CD14-positive monocyte (primary cell): ENCODE results near the gene HSP90B1. TPM values are rescaled to one million over a fixed set of nuclear protein-coding genes. Genes with fewer than 3 reads are reported as not detected.
A peak's percentile ranks its signal among the peaks of the same experiment; 100 is the strongest.

Source experiments
- DNase-seq, 3 donors: peaks; one replicate each; pipeline ENCODE4 v3.0.0-alpha.2; 2011 to 2022
- H2AFZ ChIP-seq: 2 replicates; pipeline ENCODE4 v1.6.0; 2012; ENCODE audit warnings: mild to moderate bottlenecking, low read depth, low read length, inconsistent platforms; ENCODE audit not compliant: insufficient read depth, poor library complexity, severe bottlenecking
- H3K27ac ChIP-seq, 2 donors: 1 replicate in 1 of 2; 2 replicates in 1 of 2; pipeline ENCODE4 v1.5.1; 2012 to 2013; ENCODE audit warnings: low read length in 2 of 2, control low read depth in 1 of 2, inconsistent platforms in 1 of 2, low read depth in 1 of 2, mild to moderate bottlenecking in 1 of 2
- H3K27me3 ChIP-seq, 2 donors: one replicate each; pipeline versions ENCODE4 v1.6.0 to v1.6.1; 2011 to 2013; ENCODE audit warnings: low read length in 2 of 2; ENCODE audit not compliant: control insufficient read depth in 2 of 2, insufficient read depth in 2 of 2
- H3K36me3 ChIP-seq, 2 donors: replicated peaks in 1 of 2; 1 replicate in 1 of 2; 2 replicates in 1 of 2; pipeline versions ENCODE4 v1.5.1 to v1.6.1; 2012 to 2013; ENCODE audit warnings: low read length in 2 of 2, control low read depth in 1 of 2, inconsistent platforms in 1 of 2, mild to moderate bottlenecking in 1 of 2; ENCODE audit not compliant: insufficient read depth in 2 of 2, control insufficient read depth in 1 of 2
- H3K4me1 ChIP-seq, 2 donors: 1 replicate in 1 of 2; 2 replicates in 1 of 2; pipeline versions ENCODE4 v1.5.1 to v1.6.1; 2012 to 2013; ENCODE audit warnings: low read length in 2 of 2, control low read depth in 1 of 2, inconsistent platforms in 1 of 2, mild to moderate bottlenecking in 1 of 2, moderate library complexity in 1 of 2; ENCODE audit not compliant: insufficient read depth in 2 of 2, control insufficient read depth in 1 of 2
- H3K4me2 ChIP-seq: replicated peaks from 2 replicates; pipeline ENCODE3; 2012; ENCODE audit warnings: low read length, moderate library complexity, mild to moderate bottlenecking; ENCODE audit not compliant: poor library complexity, severe bottlenecking; ENCODE audit errors: extremely low read depth
- H3K4me3 ChIP-seq, 3 experiments: fragments of 200-600 bp in 1 of 3; sonication (generic) in 1 of 3; replicated peaks in 1 of 3; 1 replicate in 2 of 3; 2 replicates in 1 of 3; pipeline ENCODE4 v1.5.1; 2011 to 2013; ENCODE audit warnings: low read length in 3 of 3, mild to moderate bottlenecking in 3 of 3, control low read depth in 2 of 3, low read depth in 2 of 3, inconsistent platforms in 1 of 3, moderate library complexity in 1 of 3
- H3K79me2 ChIP-seq: 2 replicates; pipeline ENCODE4 v1.6.0; 2012; ENCODE audit warnings: mild to moderate bottlenecking, control low read depth, inconsistent platforms, low read length, moderate library complexity; ENCODE audit not compliant: insufficient read depth
- H3K9ac ChIP-seq: 2 replicates; pipeline ENCODE4 v1.6.0; 2017; ENCODE audit warnings: low read length, mild to moderate bottlenecking; ENCODE audit not compliant: insufficient read depth, poor library complexity, severe bottlenecking
- H3K9me3 ChIP-seq, 2 donors: replicated peaks in 1 of 2; 1 replicate in 1 of 2; 2 replicates in 1 of 2; pipeline versions ENCODE4 v1.5.1 to v1.6.1; 2012 to 2013; ENCODE audit warnings: low read length in 2 of 2, control low read depth in 1 of 2; ENCODE audit not compliant: control insufficient read depth in 1 of 2, insufficient read depth in 1 of 2
- H4K20me1 ChIP-seq: 2 replicates; pipeline ENCODE4 v1.6.0; 2012; ENCODE audit warnings: mild to moderate bottlenecking, low read length, control low read depth, moderate library complexity; ENCODE audit not compliant: insufficient read depth
- H3K27ac Mint-ChIP-seq, 7 donors: one replicate each; pipeline ENCODE4 v1.8.0; 2020; ENCODE audit warnings: mild to moderate bottlenecking in 7 of 7, mixed read lengths in 7 of 7, moderate library complexity in 6 of 7, inconsistent platforms in 2 of 7
- H3K27me3 Mint-ChIP-seq, 3 donors: one replicate each; pipeline ENCODE4 v1.8.0; 2021 to 2022; ENCODE audit warnings: low read depth in 3 of 3, mild to moderate bottlenecking in 3 of 3, mixed read lengths in 3 of 3, moderate library complexity in 3 of 3, inconsistent platforms in 1 of 3
- H3K36me3 Mint-ChIP-seq, 2 donors: one replicate each; pipeline ENCODE4 v1.8.0; 2020; ENCODE audit warnings: mixed read lengths in 2 of 2, inconsistent platforms in 1 of 2, mild to moderate bottlenecking in 1 of 2
- H3K4me1 Mint-ChIP-seq: one replicate; pipeline ENCODE4 v1.8.0; 2020; ENCODE audit warnings: mild to moderate bottlenecking, mixed read lengths
- H3K4me3 Mint-ChIP-seq, 2 donors: one replicate each; pipeline ENCODE4 v1.8.0; 2020; ENCODE audit warnings: mild to moderate bottlenecking in 2 of 2, mixed read lengths in 2 of 2, moderate library complexity in 1 of 2
- H3K9me3 Mint-ChIP-seq, 7 donors: one replicate each; pipeline ENCODE4 v1.8.0; 2020 to 2022; ENCODE audit warnings: mixed read lengths in 7 of 7, mild to moderate bottlenecking in 6 of 7, moderate library complexity in 6 of 7, inconsistent platforms in 2 of 7
- CTCF ChIP-seq: fragments of 200-600 bp; IDR thresholded peaks from one replicate; pipeline ENCODE4 v1.8.0; 2022; ENCODE audit warnings: antibody characterized with exemption, mild to moderate bottlenecking
- WGBS: methylation state at CpG from one replicate; pipeline ENCODE4 v1.1.5; 2013; ENCODE audit warnings: missing lambda C conversion rate; ENCODE audit not compliant: insufficient coverage; 5-methylcytosine and 5-hydroxymethylcytosine counted together
- intact Hi-C, 2 donors: fragments of 100-400 bp; cut with micrococcal nuclease; formaldehyde crosslinking; loops; one replicate each; pipeline versions ENCODE4 v1.15.0 to v1.15.1; 2023
- polyA plus RNA-seq, 3 donors: library from polyadenylated mRNA; depleted of rRNA in 1 of 3; unstranded in 2 of 3; stranded (reverse) in 1 of 3; fragments of 300-500 nt in 2 of 3; fragments of >200 nt in 1 of 3; fragmentation: Illumina TruSeq in 2 of 3; gene quantifications; 1 replicate in 2 of 3; 2 replicates in 1 of 3; pipeline ENCODE4 v1.2.3, GENCODE V29; 2012 to 2021

Gene HSP90B1
- polyA plus RNA-seq, 3 donors: 97.9 to 177 (median 108) TPM

DNA sequence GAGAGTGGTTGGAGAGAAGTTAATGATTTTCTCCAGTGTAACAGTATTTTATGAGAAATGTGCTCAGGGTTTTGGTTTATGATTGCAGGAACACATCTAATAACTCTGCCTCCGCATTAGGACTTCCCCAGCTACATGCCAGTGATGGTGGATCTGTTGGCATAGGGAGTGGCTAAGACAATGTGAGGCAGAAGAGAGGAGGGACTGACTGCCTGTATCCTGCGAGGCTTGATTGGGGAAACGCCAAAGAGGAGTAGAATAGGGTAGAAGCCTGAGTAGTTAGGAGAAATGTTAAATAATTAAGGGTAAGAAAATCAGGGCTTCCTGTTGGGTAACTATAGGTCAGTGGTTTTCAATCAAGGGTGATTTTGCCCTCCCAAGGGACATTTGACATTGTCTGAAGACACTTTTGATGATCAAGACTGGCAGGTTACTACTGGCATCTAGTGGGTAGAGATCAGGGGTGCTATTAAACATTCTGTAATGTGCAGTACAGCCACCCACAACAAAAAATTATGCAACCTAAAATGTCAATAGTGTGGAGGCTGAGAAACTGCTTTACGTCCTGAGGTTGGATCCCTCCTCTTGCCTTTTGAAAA lies 48.3 kb downstream of the HSP90B1 start:
- H3K9me3 Mint-ChIP-seq: no peaks in the 10 kb centered on the region
- peak overlapping the region in 1 of 2 donors; percentile 31 for H3K27ac ChIP-seq
- TF ChIP-seq CTCF: no peak
- intact Hi-C loops: no loop called here
- H3K36me3 ChIP-seq: peaks cover 69 to 89% of the 10 kb centered on the region in 2 donors
- H3K4me1 Mint-ChIP-seq: peaks cover 3% of the 10 kb centered on the region
- no peaks in the 10 kb centered on the region for H3K9me3 ChIP-seq
- peaks cover 40% of the 10 kb centered on the region for H3K79me2 ChIP-seq
- WGBS: 91% methylated on average over 3 of the region's 4 CpGs
- no peak overlapping the region for H3K4me3 ChIP-seq
- no peaks in the 10 kb centered on the region for H3K27me3 ChIP-seq
- peaks cover 60% of the 10 kb centered on the region for H4K20me1 ChIP-seq
- peak overlapping the region in 2 of 7 donors; percentile 43 for H3K27ac Mint-ChIP-seq
- H2AFZ ChIP-seq: no peak overlapping the region
- no peak overlapping the region for H3K9ac ChIP-seq
- no peaks in the 10 kb centered on the region for H3K27me3 Mint-ChIP-seq
- H3K36me3 Mint-ChIP-seq: peaks cover 69 to 81% of the 10 kb centered on the region in 2 donors
- H3K4me3 Mint-ChIP-seq: no peak overlapping the region
- no peak for DNase-seq
- H3K4me2 ChIP-seq: no peak overlapping the region
- no peaks in the 10 kb centered on the region for H3K4me1 ChIP-seq

GRCh38 chr12:103986829-103987228 lies 56.6 kb downstream of the HSP90B1 start:
- Mint-ChIP-seq H3K27me3 (no peaks in the 10 kb centered on the region), H3K36me3 (peaks cover 57 to 67% of the 10 kb centered on the region in 2 donors), H3K4me1 (no peaks in the 10 kb centered on the region), H3K4me3 (no peak overlapping the region), H3K9me3 (no peaks in the 10 kb centered on the region), H3K27ac (no peak overlapping the region)
- TF ChIP-seq CTCF: no peak
- H3K4me3 ChIP-seq: no peak overlapping the region
- no peaks in the 10 kb centered on the region for H3K9me3 ChIP-seq
- WGBS: no CpG with 5 or more reads among the region's 2 CpGs
- H3K36me3 ChIP-seq: peaks cover 65 to 77% of the 10 kb centered on the region in 2 donors
- H3K79me2 ChIP-seq: no peaks in the 10 kb centered on the region
- H4K20me1 ChIP-seq: no peaks in the 10 kb centered on the region
- H2AFZ ChIP-seq: no peak overlapping the region
- DNase-seq: no peak
- intact Hi-C loops: no loop called here
- no peak overlapping the region for H3K9ac ChIP-seq
- no peak overlapping the region for H3K27ac ChIP-seq
- no peak overlapping the region for H3K4me2 ChIP-seq
- no peaks in the 10 kb centered on the region for H3K27me3 ChIP-seq
- H3K4me1 ChIP-seq: no peaks in the 10 kb centered on the region
